Activated T-cell treated with anti-CD3 and anti-CD28 coated beads, Interleukin-2, amount 50 U/mL, for 48 hours (primary cell): ENCODE measurements around the gene MEG3.

Experiments used
- DNase-seq, 2 experiments: peaks; one replicate each; pipeline ENCODE4 v3.0.0-alpha.2; 2020

The MEG3 gene

GRCh38 chr14:100851586-100851916 lies 25.6 kb downstream of the MEG3 start:
- no peak for DNase-seq

- DNase-seq: no peak
These were observed 26.2 kb downstream of the MEG3 start for GRCh38 chr14:100851946-100852620.

GRCh38 chr14:100854435-100854834 lies 28.5 kb downstream of the MEG3 start:
- no peak for DNase-seq

- DNase-seq: no peak
These were observed 29.5 kb downstream of the MEG3 start for GRCh38 chr14:100855256-100855930.

- DNase-seq: no peak
These were observed 30.4 kb downstream of the MEG3 start for GRCh38 chr14:100856056-100856950.

- DNase-seq: no peak
These were observed 31.5 kb downstream of the MEG3 start for GRCh38 chr14:100857233-100857922.

- DNase-seq: no peak
These were observed 32.3 kb downstream of the MEG3 start for GRCh38 chr14:100857923-100858837.

- DNase-seq: no peak
These were observed 32.9 kb downstream of the MEG3 start for GRCh38 chr14:100858838-100859220.

GRCh38 chr14:100859781-100860180 lies 33.9 kb downstream of the MEG3 start:
- no peak for DNase-seq

GRCh38 chr14:100860556-100861187 lies 34.8 kb downstream of the MEG3 start:
- no peak for DNase-seq

- DNase-seq: no peak
These were observed 35.4 kb downstream of the MEG3 start for GRCh38 chr14:100861188-100861936.

GRCh38 chr14:100861937-100862247 lies 36.0 kb downstream of the MEG3 start:
- DNase-seq: no peak

GRCh38 chr14:100862277-100862676 lies 36.4 kb downstream of the MEG3 start:
- DNase-seq: no peak

- no peak for DNase-seq
These were observed 36.9 kb downstream of the MEG3 start for GRCh38 chr14:100862793-100863192.

GRCh38 chr14:100864206-100864605 lies 38.3 kb downstream of the MEG3 start:
- DNase-seq: no peak

- no peak for DNase-seq
These were observed 39.2 kb downstream of the MEG3 start for GRCh38 chr14:100864960-100865681.

- no peak for DNase-seq
These were observed 40.0 kb downstream of the MEG3 start for GRCh38 chr14:100865682-100866591.

GRCh38 chr14:100866666-100867630 lies 41.0 kb downstream of the MEG3 start:
- no peak for DNase-seq
